Activated CD4-positive, CD25-positive, alpha-beta regulatory T cell treated with anti-CD3 and anti-CD28 coated beads, Interleukin-2, amount 50 U/mL, for 24 hours (primary cell): ENCODE measurements around the gene ZFP1.
"Not testable (repeated sequence)": the region's sequence is repeated elsewhere in the genome, so short reads cannot be mapped to it uniquely, and the experiment has no call there.

Source experiments
- ATAC-seq, 2 donors: fragments of 150-1000 bp; cut with Tn5 transposase; one replicate each; pipeline ENCODE4 v1.10.0; 2021; ENCODE audit warnings: mild to moderate bottlenecking in 1 of 2, moderate library complexity in 1 of 2

ZFP1 gene

DNA sequence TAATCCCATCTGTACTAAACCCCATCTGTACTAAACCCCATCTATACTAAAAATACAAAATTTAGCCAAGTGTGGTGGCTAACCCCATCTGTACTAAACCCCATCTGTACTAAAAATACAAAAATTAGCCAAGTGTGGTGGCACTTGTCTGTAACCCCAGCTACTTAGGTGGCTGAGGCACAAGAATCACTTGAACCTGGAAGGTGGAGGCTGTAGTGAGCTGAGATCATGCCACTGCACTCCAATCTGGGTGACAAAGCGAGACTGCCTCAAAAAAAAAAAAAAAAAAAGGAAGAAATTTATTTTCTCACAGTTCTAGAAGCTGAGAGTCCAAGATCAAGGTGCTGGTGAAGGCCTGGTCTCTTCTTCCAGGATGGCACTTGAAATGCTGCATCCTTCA is 12.1 kb downstream of the ZFP1 start:
- no peak for ATAC-seq

DNA sequence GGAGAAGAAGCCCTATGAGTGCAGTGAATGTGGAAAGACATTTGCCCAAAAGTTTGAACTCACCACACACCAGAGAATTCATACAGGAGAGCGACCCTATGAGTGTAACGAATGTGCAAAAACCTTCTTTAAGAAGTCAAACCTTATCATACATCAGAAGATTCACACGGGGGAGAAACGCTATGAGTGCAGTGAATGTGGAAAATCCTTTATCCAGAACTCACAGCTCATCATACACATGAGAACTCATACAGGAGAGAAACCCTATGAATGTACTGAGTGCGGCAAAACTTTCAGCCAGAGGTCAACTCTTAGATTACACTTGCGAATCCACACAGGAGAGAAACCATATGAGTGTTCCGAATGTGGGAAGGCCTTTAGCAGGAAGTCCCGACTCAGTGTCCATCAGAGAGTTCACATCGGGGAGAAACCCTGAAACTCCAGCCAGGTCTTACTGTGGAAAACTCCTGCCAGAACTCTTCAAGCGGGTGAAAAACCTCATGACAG is 21.6 kb downstream of the ZFP1 start:
- no peak for ATAC-seq

DNA sequence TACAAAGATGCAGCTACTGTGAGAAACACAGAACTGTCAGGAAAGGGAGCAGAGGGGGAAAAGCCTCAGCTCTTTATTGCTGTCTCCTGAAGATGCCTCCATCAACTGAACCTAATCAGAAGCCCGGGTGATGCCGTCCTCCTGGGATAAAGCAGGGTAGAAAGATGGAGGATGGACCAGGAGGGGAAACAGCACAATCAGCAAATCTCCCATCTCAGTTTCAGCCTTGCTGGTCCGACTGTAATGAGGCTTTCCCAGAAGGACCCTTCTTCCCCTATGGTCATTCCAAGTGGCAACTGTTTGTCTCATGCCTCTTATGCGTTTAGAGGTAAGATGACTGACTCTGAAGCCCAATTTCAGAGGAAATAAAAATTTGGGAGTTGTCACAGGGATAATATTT is 24.3 kb downstream of the ZFP1 start:
- ATAC-seq, result no peak

DNA sequence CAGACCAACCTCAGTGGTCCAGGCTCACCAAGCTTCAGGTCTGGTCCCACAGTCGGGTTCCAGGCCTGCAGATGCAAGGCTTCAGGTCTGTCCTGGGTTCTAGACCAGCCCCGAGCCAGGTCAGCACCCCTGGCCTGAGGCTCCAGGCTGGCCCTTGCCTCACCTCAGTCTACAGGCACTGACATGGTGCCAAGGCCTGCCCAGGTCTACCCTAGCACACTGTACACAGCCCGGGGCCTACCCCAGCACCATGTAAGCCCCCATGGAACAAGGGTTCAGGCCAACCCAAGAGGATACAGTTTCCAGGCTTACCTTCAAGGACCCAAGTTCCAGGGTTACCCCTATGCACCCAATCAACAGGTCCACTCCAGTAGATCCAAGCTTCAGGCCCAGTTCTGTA is 26.8 kb downstream of the ZFP1 start:
- ATAC-seq, result no peak

DNA sequence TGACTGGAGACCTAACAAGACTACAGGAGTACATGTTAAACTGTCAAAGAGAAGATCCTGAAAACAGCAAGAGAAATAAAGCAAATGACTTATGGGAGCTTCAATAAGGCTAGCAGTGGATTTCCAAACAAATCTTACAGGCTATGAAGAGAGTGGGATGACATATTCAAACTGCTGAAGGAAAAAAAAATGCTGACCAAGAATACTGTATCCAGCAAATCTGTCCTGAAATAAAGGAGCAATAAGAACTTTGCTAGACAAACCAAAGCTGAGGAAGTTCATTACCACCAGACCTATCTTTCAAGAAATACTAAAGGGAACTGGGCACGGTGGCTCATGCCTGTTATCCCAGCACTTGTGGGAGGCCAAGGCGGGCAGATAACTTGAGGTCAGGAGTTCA is 28.6 kb downstream of the ZFP1 start:
- no peak for ATAC-seq

DNA sequence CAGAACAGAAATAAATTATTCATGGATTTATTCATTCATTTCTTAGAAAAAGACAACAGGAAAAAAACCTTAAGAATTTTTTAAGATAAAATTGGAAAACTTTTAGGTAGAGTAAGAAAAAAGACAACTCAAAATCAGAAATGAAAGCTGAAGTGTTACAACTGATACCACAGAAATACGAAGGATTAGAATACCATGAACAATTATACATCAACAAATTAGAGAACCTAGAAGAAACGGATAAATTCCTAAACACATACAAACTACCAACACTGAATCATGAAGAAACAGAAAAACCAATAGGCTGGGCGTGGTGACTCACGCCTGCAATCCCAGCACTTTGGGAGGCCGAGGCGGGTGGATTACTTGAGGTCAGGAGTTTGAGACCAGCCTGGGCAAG is 30.9 kb downstream of the ZFP1 start:
- ATAC-seq, result no peak

DNA sequence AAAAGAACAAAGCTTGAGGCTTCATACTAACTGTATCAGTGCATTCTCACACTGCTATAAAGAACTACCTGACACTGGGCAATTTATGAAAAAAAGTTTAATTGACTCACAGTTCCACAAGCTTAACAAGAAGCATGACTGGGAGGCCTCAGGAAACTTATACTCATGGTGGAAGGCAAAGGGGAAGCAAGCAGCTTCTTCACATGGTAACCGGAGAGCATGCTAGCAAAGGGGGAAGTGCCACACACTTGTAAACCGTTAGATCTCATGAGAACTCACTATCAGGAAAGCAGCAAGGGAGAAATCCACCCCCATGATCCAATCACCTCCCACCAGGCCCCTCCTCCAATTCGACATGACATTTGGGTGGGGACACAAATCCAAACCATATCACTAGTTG is 33.3 kb downstream of the ZFP1 start:
- no peak for ATAC-seq

DNA sequence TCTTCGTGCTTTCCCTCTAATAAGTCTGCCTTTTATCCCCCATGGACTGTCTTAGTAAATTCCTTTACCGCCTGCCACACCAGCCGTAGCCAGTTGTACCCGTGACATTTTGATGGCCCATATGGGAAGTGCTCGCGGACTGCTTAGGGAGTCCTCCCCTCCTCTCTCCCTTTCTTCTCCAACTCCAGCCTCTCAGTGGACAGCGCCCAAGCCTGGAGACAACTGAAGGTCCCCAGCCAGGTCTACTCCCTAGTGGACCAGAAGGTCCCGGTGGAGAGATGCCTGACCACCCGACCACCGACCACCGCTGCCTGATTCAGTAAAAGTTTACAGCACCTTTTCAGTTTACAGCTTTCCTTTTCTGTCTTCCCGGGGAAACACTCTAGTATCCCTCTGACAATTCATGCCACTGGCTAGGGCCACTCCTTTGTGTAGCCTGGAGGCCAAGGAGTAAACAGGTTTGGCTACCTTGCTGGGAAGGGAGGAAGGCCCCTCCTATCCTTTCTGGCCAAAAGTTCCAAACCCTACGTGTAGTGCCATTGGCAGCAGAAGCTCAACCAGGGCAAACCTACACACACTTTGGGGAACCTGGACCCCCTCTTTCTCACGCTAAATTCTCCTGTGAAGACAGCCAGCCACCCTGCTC is 40.6 kb downstream of the ZFP1 start:
- no peak for ATAC-seq

DNA sequence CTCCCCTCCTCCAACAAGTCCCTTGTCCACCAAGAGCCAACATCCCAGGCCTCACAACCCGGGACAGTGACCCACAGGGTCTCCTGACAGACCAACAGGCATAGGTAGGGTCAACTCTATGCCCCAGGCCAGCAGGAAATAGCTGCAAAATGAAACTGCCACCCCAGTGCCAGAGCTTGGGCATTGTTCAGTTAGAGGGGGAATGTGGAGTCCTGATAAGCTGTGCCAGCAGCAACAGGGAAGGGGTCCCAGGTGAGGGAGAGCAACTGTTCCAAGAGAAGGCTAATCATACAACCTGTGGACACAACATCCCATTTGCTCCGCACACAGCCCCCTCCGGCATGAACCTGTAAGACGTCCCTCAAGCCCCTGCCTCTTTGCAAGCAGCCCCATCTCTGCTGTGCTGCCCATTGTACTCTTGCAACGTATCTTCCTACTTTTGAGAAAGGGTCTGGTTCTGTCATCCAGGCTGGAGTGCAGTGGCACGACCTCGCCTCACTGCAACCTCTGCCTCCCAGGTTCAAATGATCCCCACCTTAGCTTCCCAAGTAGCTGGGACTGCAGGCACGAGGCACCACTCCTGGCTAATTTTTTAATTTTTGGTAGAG is 41.4 kb downstream of the ZFP1 start:
- ATAC-seq, result no peak

DNA sequence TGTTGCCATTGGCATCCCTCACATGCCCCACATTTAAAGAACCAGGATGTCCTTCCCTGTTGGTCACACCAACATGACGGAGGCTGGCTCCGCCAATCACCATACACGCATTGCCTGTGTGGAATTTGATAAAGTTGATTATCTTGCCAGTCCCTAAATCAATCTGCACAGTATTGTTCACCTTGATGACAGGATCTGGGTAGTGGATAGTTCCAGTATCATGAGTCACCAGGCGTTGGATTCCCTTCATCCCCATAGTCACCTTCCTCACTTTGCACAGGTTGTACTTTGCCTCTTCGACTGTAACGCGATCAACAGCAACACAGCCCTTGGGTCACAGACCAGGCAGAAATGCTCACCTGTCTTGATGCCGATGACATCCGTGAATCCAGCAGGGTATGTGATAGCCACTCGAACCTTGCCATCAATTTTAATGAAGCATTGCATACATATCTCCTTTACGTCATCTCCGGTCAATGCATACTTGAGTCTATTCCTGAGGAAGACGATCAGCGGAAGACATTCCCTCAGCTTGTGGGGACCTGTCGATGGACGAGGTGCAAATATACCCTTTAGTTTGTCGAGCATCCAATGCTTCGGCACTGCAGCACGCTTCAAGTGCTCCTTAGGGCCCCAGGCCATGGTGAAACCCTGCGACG is 44.4 kb downstream of the ZFP1 start:
- ATAC-seq, result no peak

DNA sequence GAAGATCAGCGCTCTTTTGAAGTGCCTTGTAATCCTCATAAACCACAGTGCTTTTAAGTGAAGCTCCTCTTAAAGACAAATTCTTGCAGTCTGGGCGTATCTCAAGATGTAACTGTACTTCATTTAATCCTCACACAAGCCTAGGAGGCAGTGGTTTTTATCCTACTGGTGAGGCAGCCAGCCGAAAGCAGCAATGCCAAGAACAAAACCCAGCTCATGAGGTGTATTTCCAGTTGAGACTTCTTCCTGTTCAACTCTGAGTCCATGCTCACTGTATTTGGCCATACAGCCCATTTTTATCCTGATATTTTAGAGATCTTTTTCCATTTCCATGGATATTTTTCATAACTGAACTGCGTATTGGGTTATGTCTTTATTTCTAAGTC is 44.9 kb downstream of the ZFP1 start:
- ATAC-seq, result no peak

DNA sequence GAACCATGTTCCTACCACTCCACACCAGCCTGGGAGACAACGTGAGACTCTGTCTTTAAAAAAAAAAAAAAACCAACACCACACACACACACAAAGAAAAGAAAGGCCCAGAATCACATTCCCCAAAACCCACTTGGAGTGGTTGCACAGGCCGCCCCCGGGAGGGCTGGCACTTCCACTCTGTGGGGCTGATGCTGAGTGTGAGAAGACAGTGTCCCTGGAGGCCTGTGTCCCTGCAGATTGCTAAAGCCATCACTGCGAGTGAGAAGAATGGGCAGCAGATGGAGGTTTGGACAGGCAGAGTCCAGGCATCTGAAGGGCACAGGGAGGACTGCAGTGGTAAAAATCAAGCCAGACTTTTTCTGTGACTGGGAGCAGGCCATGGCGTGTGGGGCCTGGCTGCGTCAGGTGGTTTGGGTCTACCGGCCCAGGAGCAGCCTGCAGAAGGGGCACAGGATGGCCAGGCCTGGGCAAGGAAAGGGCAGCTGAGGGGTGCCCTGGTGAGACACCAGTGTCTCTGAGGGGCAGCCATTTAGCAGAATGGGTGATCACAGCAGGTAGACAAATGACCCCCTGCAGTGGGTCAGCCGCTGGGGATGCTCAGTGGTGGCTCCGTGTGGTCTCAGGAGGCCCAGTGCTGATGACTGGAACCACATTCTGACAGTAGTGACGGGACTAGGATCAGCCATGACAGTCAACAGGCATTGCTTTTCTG is 45.6 kb downstream of the ZFP1 start:
- ATAC-seq, result no peak

DNA sequence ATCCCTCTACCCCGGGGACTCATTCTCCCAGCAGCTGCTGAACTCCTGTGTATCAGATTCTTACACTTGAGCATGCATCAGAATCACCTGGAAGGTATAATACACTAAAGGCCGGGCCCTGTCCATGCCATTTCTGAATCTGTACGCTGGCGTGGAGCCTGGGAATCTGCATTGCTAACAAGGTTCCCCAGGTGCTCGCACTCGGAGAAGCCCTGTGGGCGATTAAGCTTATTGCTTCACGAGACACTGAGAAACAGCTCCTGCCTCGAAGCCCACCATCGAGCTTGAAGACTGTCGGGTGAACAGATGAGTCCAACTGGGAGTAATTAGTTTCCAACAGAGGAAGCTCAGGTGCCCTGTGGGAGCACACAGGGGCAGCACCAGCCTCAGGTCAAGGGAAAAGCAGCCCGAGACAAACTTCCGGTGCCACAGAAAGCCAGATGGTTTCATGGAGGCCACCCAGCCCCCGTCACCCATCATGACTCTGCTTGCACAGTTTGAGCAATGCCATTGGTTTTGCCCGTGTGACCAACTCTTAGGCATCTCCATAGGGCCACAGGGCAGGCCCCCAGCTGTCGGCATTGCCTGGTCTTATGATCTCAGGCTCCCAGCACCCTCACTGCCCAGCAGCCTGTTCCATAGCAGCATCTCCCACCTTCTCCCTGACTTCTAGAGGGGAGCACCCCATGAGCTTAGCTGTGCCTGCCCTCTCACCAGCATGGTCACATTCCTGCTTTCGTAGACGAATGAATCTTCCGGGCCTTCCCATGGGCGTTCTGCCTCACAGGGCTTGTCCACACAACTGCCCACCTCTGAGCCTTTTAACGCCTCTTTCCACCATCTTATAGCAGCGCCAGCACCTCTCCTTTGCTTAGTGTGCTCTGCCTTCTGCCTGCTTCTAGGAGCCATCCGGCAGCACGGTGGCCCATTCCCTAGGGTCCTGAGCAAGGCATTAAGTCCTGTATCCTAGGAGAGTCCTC is 47.8 kb downstream of the ZFP1 start:
- ATAC-seq, result no peak

DNA sequence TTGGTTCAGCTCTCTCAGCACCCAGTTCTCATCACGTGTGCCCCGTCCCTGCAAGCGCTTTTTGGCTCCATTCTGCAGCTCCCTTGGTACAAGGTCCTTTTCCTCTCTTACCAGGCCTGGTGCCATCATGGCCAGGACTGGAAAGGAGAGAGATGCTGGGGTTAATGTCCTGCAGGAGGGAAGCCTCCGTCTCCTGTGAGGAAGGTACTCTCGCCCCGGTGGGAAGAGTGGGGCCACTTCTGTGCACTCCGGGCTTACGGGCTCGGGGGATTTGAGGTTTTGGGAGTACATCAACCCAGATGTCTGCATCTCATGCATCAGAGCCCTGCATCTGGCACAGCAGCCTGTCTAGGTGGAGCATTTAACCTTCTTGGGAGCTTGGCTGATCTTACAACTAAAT is 48.5 kb downstream of the ZFP1 start:
- no peak for ATAC-seq

DNA sequence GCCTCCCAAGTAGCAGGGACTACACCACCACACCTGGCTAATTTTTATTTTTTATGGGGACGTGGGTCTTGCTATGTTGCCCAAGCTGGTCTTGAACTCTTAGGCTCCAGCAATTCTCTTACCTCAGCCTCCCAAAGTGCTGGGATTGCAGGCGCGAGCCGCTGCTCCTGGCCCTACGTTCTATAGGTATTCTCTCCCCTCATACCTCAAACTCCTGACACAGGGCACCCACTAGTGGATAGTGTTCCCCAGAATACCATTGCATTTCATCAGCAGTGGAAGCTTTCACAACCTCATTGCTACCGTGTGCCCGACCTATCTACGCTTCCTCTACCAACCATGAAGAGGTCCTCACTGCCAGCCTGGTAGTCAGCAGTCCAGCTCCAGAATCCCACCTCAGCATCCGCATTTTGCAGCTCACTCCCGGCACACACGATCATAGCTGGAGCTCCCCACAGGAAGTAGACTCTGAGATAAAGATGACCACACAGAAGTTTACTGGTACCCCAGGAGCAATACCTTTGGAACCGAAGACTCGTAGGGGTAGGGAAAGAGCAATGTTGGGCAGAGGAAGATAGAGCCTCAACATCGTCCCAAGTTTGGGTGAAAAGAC is 49.3 kb downstream of the ZFP1 start:
- no peak for ATAC-seq

DNA sequence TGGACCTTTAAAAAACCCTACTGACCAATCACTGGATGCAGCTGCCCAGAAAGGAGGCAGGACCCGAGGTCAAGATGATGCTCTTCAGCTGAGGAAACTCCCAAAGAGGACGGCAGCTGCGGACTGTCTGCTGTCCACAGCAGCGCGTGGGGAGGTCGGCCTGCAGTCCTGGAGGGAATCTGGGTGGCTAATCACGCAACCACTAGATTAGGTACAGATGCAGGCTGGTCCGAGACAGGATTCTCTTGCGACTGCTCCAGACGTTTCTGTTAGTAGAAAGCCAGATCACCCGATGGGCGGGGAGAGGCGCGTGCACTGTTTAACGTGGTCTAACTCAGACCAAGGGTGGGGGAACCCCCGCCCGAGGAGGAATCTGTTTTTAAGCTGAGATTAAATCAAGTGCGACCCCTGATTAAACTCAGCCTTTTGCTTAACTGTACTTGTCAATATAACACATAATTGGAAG is 49.8 kb downstream of the ZFP1 start:
- ATAC-seq, result no peak

DNA sequence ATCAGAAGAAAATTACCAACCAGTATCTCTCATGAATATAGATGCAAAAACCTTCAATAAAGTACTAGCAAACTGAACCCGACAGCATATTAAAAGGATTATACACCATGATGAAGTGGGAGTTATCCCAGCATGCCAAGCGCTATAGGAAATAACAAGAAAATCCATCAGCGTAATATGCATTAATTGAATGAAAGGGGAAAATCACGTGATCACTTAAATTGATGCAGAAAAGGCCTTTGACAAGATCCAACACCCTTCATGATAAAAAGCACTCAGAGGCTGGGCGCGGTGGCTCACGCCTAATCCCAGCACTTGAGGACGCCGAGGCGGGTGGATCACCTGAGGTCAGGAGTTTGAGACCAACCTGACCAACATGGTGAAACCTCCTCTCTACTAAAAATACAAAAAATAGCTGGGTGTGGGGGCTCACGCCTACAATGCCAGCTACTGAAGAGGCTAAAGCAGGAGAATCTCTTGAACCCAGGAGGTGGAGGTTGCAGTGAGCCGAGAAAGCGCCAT is 53.8 kb downstream of the ZFP1 start:
- no peak for ATAC-seq

DNA sequence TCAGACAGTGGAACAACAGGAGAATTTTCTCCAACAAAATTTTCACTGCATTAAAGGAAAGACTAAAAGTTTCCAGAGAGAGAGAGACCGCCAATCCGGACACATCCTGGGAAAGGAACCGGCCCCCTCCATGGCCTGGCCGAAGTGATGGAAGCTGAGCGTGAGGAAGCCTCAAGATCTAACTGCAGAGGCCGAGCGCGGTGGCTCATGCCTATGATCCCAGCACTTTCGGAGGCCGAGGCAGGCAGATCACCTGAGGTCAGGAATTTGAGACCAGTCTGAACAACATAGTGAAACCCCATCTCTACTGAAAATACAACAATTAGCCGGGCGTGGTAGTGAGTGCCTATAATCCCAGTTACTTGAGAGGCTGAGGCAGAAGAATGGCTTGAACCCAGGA is 54.8 kb downstream of the ZFP1 start:
- ATAC-seq, result no peak

DNA sequence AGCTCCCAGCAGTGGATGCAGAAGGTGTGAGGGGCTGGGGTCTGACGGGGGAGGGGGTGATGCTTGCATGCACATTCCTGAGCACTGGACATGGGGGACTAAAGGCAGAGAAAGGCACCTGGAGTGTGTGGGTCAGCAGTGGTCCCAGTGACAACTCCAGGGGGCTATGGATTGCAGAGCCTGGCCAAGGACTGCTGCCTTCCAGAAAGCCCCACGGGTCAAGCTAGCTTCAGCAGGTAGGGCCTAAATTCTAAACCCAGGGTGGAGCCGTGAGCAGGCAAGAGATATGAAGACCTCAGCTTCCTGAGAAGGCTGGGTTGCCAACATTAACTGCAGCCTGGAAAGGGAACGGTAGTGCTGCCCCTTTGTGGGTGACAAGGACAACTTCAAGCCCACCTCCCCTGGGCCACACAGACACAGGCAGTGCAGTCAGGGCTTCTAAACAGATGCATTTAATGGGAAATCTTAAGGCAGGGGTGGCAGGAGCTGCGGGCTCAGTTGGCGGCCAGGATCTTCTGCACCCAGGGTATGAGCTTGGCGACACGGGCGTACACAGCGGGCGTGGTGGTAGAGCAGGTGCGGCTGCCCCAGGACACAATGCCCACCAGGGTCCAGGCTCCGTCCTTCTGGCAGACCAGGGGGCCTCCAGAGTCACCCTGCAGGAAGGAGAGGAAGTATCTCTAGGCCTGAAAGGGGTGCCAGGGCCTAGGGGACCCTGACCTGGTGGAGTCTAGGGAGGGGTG is 55.5 kb downstream of the ZFP1 start:
- ATAC-seq, result no peak

DNA sequence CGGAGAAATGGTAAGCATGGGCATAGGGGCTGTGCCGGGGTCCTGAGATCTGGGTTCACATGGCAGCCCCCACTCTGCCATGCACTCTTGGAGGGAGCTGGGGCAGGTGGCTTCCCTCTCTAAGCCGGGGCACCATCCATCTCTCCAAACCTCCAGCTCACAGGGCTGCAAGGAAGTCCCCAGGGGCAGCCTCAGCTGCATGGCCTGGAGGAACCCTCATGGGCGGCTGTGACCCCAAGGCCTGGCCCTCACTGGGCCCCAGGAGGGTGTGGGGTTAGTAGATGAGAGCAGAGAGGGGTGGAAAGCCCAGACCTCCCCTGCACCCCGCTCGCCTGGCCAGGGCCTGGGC is 56.1 kb downstream of the ZFP1 start:
- ATAC-seq, result no peak

DNA sequence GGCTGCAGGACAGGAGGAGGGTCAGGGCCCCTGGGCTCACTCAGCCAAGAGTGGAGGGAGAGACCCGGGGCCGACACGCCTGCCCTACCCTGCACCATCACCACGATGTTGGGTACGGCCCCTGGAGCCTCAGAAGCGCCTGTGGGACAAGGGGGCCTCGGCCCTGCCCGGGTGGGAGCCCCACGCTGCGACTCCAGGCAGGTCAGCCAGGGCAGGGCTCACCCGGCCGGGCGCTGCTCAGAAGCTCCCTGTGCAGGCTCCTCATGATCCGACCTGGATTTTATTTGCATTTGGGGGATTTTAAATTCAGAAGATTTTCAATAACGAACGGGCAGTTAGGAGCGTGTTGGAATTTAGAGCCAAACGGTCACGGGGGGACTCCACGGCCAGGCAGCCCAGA is 56.6 kb downstream of the ZFP1 start:
- not testable (repeated sequence) for ATAC-seq
